ENCODE results near the gene HTRA1. TPM values are rescaled to one million over a fixed set of nuclear protein-coding genes. Genes with fewer than 3 reads are reported as not detected.

The HTRA1 gene
- total RNA-seq, 1 experiment from 2014 or later: 32.8 TPM

- ChIA-PET CTCF (no interaction called here), POLR2A (no interaction called here)
- H3K4me1 ChIP-seq (ENCODE audit: control insufficient read depth, insufficient read depth, low read length): no peaks in the 10 kb centered on the region
- TF ChIP-seq REST (IDR thresholded peaks at IDR 0.05; ENCODE audit: insufficient read depth in 1 of 2, low read depth in 2 of 2, low read length in 1 of 2) (no peak), CTCF (IDR thresholded peaks at IDR 0.05) (no peak), TCF7L2 (IDR thresholded peaks at IDR 0.05; ENCODE audit: low read depth, low read length) (no peak), SIN3A (IDR thresholded peaks at IDR 0.05; ENCODE audit: borderline replicate concordance, insufficient read depth, low read depth, low read length) (no peak), POLR2AphosphoS5 (IDR thresholded peaks at IDR 0.05; ENCODE audit: low read depth, low read length) (no peak)
- H3K9me3 ChIP-seq (ENCODE audit: control insufficient read depth, insufficient read depth, low read depth, low read length): no peaks in the 10 kb centered on the region
- ATAC-seq (no peak), DNase-seq (ENCODE audit: low read depth, low spot score) (no peak)
- intact Hi-C loops (cut with micrococcal nuclease; ENCODE audit: unreplicated experiment) (no loop called here), in situ Hi-C loops (cut with HindIII; ENCODE audit: low pct_unique_long_range_greater_than_20kb, low sequenced_read_pairs) (no loop called here)
- no peaks in the 10 kb centered on the region for H3K36me3 ChIP-seq (ENCODE audit: control insufficient read depth, insufficient read depth, low read length)
- BruUV-seq (replicated peaks): no TSS peak
- no peak overlapping the region for H3K4me3 ChIP-seq (ENCODE audit: low read depth in 2 of 2, low read length in 2 of 2)
- H3K27me3 ChIP-seq (ENCODE audit: control insufficient read depth, insufficient read depth, low read length): no peaks in the 10 kb centered on the region; the same call in 1 of the 2 replicates
- no peak overlapping the region for H3K27ac ChIP-seq (ENCODE audit: low read length)
Measured at GRCh38 chr10:122492006-122492405, 30.7 kb downstream of the HTRA1 start.

- intact Hi-C loops (cut with micrococcal nuclease; ENCODE audit: unreplicated experiment): no loop called here
- Histone ChIP-seq H3K27me3 (ENCODE audit: control insufficient read depth, insufficient read depth, low read length) (no peaks in the 10 kb centered on the region; the same call in 1 of the 2 replicates), H3K36me3 (ENCODE audit: control insufficient read depth, insufficient read depth, low read length) (no peaks in the 10 kb centered on the region), H3K4me3 (ENCODE audit: low read depth in 2 of 2, low read length in 2 of 2) (no peak overlapping the region), H3K9me3 (ENCODE audit: control insufficient read depth, insufficient read depth, low read depth, low read length) (no peaks in the 10 kb centered on the region), H3K27ac (ENCODE audit: low read length) (no peak overlapping the region), H3K4me1 (ENCODE audit: control insufficient read depth, insufficient read depth, low read length) (no peaks in the 10 kb centered on the region)
- TF ChIP-seq POLR2AphosphoS5 (IDR thresholded peaks at IDR 0.05; ENCODE audit: low read depth, low read length): no peak
- no peak for TF ChIP-seq TCF7L2 (IDR thresholded peaks at IDR 0.05; ENCODE audit: low read depth, low read length)
- no peak for TF ChIP-seq CTCF (IDR thresholded peaks at IDR 0.05)
- TF ChIP-seq SIN3A (IDR thresholded peaks at IDR 0.05; ENCODE audit: borderline replicate concordance, insufficient read depth, low read depth, low read length): no peak
- no peak for TF ChIP-seq REST (IDR thresholded peaks at IDR 0.05; ENCODE audit: insufficient read depth in 1 of 2, low read depth in 2 of 2, low read length in 1 of 2)
- ChIA-PET CTCF (no interaction called here), POLR2A (no interaction called here)
- no peak for DNase-seq (ENCODE audit: low read depth, low spot score)
- in situ Hi-C loops (cut with HindIII; ENCODE audit: low pct_unique_long_range_greater_than_20kb, low sequenced_read_pairs): no loop called here
- no TSS peak for BruUV-seq (replicated peaks)
- ATAC-seq: no peak
Measured at GRCh38 chr10:122492999-122493481, 31.7 kb downstream of the HTRA1 start.
